Activated CD4-positive, alpha-beta T cell treated with anti-CD3 and anti-CD28 coated beads, Interleukin-2, amount 50 U/mL, for 24 hours (primary cell): ENCODE results near the gene CHST3.

Source experiments
- DNase-seq, 2 donors: peaks; one replicate each; pipeline ENCODE4 v3.0.0-alpha.2; 2020; ENCODE audit warnings: low read depth in 1 of 2, low spot score in 1 of 2

The CHST3 gene

GRCh38 chr10:72009425-72010081, 45.4 kb downstream of the CHST3 start:
- no peak for DNase-seq

- DNase-seq = no peak
These were observed 46.2 kb downstream of the CHST3 start for GRCh38 chr10:72010234-72010973.

DNA sequence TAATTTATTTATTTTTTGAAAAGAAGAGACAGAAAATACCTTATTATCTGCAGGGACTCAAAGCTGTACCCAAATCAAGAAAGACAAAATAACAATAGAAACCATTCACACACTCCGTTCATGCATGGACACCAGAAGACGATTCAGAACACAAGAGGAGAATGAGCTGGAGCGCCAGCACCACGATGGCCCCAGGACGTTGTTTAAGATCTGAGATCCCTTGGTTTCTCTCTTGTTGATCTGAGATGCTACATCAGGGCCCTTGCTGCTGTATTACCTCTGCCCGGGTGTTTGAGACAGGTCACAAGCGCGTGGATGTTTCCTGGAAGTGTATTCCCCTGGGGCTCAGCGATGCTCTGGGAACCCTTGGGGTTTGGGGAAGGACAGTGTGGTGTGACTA, 46.8 kb downstream of the CHST3 start:
- DNase-seq = no peak

DNA sequence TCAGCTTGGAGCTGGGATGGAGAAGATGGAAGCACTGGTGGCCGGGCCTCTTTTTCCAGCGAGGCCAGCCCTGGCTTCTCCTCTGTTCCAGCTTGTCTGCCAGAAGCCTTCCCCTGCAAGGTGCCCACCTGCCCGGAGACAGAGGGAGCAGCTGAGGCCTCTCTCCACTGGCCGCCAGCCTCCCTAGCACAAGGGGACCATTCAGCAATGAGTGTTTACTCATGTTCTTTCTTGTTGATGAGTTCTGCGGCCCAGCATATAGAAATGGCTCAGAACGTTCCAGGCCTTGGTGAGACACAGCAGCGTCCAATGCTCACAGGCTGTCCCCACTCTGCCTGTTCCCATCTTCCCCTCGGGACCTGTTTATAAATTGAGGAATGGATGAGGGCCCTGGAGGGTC, 47.3 kb downstream of the CHST3 start:
- no peak for DNase-seq

DNA sequence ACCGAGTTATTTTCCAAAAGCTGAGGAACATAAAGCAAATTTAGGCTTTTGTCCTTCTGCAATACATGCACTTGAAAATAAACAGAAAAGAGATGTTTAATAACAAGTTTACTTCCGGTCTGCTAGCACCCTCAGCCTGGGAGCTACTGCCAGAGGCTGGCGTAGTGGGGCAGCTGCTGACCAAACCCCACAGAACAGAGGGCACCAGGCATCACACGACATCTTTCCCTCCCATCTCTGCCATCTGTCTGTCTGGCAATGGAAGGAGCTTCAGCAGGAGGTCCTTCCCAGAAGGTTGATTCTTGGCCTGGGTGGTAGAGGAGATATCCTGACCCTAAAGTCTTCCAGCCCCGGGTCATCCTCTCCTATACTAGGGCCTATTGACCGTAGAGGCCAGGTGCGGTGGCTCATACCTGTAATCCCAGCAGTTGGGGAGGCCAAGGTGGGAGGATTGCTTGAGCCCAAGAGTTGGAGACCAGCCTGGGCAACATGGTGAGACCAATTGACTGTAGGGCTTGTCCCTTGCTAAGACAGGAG, 47.8 kb downstream of the CHST3 start:
- no peak for DNase-seq

GRCh38 chr10:72012796-72013195, 48.6 kb downstream of the CHST3 start:
- no peak for DNase-seq

- no peak for DNase-seq
These were observed 49.2 kb downstream of the CHST3 start for GRCh38 chr10:72013202-72013945.

GRCh38 chr10:72014197-72014596, 50.0 kb downstream of the CHST3 start:
- DNase-seq = no peak

GRCh38 chr10:72014785-72015480, 50.7 kb downstream of the CHST3 start:
- no peak for DNase-seq

- DNase-seq = no peak
These were observed 51.6 kb downstream of the CHST3 start for GRCh38 chr10:72015841-72016240.

- no peak for DNase-seq
These were observed 52.6 kb downstream of the CHST3 start for GRCh38 chr10:72016608-72017300.

DNA sequence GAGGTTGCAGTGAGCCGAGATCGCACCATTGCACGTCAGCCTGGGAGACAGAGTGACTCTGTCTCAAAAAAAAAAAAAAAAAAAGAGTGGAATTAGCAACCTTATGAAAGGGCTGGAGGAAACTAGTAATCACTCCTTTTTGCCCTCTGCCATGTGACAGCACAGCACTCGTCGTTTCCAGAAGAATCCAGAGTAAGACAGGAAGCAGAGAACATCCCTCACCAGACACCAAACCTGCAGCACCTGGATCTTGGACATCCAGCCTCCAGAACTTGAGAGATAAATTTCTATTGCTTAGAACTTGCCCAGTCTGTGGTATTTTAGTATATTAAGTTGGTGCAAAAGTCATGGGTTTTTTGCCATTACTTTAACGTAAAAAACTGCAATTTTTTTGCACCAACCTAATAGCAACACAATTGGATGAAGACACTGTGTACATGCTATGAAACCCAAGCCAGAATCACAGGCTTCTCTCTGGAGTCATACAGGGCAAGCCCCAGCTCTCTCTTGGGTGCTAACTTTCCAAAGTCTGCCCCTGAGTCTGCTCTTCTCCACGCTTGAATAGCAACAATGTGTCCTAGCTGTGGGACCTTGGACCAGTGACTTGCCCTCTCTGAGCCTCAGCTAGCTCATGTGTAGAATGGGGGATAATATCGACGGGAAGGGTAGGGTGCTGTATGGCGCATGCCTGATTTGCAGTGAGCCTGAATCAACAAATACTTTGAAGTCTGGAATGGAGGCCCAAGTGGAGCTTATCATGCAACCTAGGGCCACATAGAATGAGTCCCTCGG, 55.1 kb downstream of the CHST3 start:
- DNase-seq = no peak

- no peak for DNase-seq
These were observed 57.0 kb downstream of the CHST3 start for GRCh38 chr10:72020914-72021809.

DNA sequence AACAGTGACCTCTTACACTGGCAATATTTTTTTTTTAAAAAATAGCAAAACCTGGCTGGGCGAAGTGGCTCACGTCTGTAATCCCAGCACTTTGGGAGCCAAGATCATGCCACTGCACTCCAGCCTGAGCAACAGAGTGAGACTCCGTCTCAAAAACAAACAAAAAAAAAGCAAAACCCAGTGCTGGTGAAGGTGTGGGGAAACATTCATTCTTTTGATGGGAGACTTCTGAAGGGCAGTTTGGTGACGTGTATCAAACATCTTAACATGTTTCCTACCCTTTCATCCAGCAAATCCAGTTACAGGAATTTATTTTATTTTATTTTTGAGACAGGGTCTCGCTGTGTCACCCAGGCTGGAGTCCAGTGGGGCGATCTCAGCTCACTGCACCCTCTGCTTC, 58.0 kb downstream of the CHST3 start:
- DNase-seq = no peak

DNA sequence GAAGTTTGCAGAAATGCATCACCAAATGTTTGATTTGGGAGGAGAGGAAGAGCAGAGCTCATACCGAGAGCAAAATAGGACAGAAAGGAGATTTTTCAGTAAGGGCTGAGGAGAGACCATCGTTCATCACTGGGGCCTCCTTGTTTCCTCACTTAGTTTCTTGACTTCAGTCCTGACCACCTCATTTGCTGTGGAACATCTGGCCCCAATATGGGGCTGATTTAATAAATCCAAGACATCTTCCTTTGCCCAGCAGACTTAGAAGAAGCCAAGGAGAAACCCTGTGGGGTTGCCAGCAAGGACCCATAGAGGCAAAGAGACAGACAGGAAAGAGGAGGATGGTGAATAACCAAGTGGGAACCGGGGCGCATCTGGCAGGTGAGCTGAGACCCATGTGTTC, 60.4 kb downstream of the CHST3 start:
- no peak for DNase-seq

- no peak for DNase-seq
These were observed 61.2 kb downstream of the CHST3 start for GRCh38 chr10:72025400-72025799.

- DNase-seq = no peak
These were observed 61.6 kb downstream of the CHST3 start for GRCh38 chr10:72025832-72026231.

GRCh38 chr10:72026278-72027111, 62.3 kb downstream of the CHST3 start:
- no peak for DNase-seq
